HG03280 (cell line): Measurements from ENCODE around the gene AP4E1.
"Not testable (repeated sequence)": the region's sequence is repeated elsewhere in the genome, so short reads cannot be mapped to it uniquely, and the experiment has no call there.

Source experiments
- ATAC-seq: cut with Tn5 transposase; IDR thresholded peaks from one replicate; pipeline ENCODE4 v1.9.1; 2021; ENCODE audit warnings: mild to moderate bottlenecking, moderate library complexity; ENCODE audit not compliant: unreplicated experiment

Gene AP4E1

GRCh38 chr15:50888054-50888453, 20.4 kb upstream of the AP4E1 start:
- ATAC-seq, result no peak

GRCh38 chr15:50889589-50889988, 18.9 kb upstream of the AP4E1 start:
- no peak for ATAC-seq

- ATAC-seq, result no peak
Measured at GRCh38 chr15:50890751-50891150, 17.7 kb upstream of the AP4E1 start.

GRCh38 chr15:50891159-50891558, 17.3 kb upstream of the AP4E1 start:
- no peak for ATAC-seq

- no peak for ATAC-seq
Measured at GRCh38 chr15:50893976-50894375, 14.5 kb upstream of the AP4E1 start.

- not testable (repeated sequence) for ATAC-seq
Measured at GRCh38 chr15:50901390-50901789, 7.1 kb upstream of the AP4E1 start.

GRCh38 chr15:50904211-50904610, 4.3 kb upstream of the AP4E1 start:
- no peak for ATAC-seq

- no peak for ATAC-seq
Measured at GRCh38 chr15:50905055-50905454, 3.4 kb upstream of the AP4E1 start.

GRCh38 chr15:50906954-50907600, 1.4 kb upstream of the AP4E1 start:
- peak; percentile 51 for ATAC-seq

- ATAC-seq, result peak; percentile 35
Measured at GRCh38 chr15:50907601-50908208, 778 bp upstream of the AP4E1 start.

- ATAC-seq, result no peak
Measured at GRCh38 chr15:50909010-50909317, 481 bp downstream of the AP4E1 start.

GRCh38 chr15:50910426-50910795, 1.9 kb downstream of the AP4E1 start:
- not testable (repeated sequence) for ATAC-seq

- no peak for ATAC-seq
Measured at GRCh38 chr15:50911001-50911400, 2.5 kb downstream of the AP4E1 start.

- ATAC-seq, result no peak
Measured at GRCh38 chr15:50911621-50912020, 3.1 kb downstream of the AP4E1 start.

GRCh38 chr15:50916400-50916799, 7.9 kb downstream of the AP4E1 start:
- no peak for ATAC-seq

GRCh38 chr15:50919359-50919758, 10.9 kb downstream of the AP4E1 start:
- ATAC-seq, result not testable (repeated sequence)

- no peak for ATAC-seq
Measured at GRCh38 chr15:50925281-50925680, 16.8 kb downstream of the AP4E1 start.

- no peak for ATAC-seq
Measured at GRCh38 chr15:50929062-50929461, 20.6 kb downstream of the AP4E1 start.

- ATAC-seq, result no peak
Measured at GRCh38 chr15:50930792-50931191, 22.3 kb downstream of the AP4E1 start.

GRCh38 chr15:50933341-50933740, 24.9 kb downstream of the AP4E1 start:
- ATAC-seq, result no peak

GRCh38 chr15:50938525-50938924, 30.0 kb downstream of the AP4E1 start:
- ATAC-seq, result no peak

- ATAC-seq, result no peak
Measured at GRCh38 chr15:50939911-50940310, 31.4 kb downstream of the AP4E1 start.

- ATAC-seq, result no peak
Measured at GRCh38 chr15:50940506-50940905, 32.0 kb downstream of the AP4E1 start.
